ENCODE data around the gene MYL6.
"Not testable (repeated sequence)": the region's sequence is repeated elsewhere in the genome, so short reads cannot be mapped to it uniquely, and the experiment has no call there.

The MYL6 gene

DNA sequence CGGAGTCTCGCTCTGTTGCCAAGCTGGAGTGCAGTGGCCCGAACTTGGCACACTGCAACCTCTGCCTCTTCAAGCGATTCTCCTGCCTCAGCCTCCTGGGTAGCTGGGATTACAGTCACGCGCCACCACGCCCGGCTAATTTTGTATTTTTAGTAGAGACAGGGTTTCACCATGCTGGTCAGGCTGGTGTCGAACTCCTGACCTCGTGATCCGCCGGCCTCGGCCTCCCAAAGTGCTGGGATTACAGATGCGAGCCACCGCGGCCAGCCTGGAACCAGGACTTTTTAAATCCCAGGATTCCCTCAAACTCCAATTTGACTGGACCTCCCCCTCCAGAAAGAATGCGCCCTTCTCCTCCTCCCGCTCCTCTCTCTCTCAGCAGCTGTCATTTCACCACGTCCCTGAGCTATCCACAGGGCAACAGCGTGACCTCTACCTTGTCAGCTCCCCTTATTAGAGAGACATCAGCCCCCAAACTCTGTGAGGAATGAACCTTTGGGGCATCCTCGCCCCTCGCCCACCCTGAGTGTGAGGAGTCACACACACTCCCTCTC is 28.1 kb upstream of the MYL6 start:
- DNase-seq: no peak

DNA sequence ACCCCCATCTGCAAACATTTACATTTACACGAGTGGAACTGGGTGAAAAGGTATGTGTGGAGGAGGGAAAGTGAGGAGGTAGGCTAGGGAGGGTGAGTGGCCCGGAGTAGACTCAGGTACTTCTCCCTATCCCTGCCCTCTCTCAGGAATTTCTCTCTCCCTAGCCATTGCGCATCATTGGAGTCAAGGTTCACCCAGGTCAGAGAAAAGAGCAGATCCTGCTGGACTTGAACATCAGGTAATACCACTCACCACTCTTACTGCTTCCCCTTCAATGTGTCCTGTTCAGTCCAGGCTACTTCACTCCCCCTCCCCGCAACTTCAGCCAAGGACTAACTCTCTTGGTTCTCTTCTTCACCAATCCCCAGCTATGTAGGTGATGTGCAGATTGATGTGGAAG is 27.3 kb upstream of the MYL6 start:
- no peak for DNase-seq

DNA sequence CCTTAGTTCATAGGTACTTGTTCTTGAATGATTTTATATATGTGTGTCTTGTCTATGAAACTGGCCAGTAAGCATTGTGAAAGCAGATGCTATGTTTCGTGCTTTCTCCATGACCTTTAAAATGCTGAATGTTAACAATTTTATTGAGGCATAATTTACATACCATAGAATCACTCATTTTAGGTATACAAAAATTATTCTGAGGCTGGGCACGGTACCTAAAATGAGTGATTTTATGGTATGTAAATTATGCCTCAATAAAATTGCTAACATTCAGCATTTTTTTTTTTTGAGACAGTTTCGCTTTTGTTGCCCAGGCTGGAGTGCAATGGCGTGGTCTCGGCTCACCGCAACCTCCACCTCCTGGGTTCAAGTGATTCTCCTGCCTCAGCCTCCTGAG is 23.3 kb upstream of the MYL6 start:
- no peak for DNase-seq

DNA sequence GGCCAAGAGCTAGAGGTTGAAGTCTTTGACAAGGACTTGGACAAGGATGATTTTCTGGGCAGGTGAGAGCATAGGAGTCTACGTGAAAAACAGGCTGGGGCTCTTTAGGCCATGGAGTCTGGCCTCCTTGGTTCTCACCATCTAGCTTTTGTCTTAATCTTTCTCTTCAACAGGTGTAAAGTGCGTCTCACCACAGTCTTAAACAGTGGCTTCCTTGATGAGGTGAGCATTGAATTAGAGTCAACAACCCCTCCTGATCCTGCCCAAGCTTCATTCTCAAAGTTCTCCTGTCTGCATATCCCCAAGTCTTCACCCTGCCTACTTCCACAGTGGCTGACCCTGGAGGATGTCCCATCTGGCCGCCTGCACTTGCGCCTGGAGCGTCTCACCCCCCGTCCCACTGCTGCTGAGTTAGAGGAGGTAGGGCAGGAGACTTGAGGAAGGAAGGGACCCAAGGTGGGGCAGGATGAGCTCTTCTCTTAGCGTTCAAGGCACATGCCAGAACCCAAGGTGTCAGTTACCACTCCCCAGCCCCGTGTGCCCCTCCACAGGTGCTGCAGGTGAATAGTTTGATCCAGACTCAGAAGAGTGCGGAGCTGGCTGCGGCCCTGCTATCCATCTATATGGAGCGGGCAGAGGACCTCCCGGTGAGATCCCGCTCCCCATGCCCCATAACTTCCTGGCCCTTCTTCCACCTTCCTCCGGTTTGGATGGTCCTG is 20.1 kb upstream of the MYL6 start:
- no peak for DNase-seq

DNA sequence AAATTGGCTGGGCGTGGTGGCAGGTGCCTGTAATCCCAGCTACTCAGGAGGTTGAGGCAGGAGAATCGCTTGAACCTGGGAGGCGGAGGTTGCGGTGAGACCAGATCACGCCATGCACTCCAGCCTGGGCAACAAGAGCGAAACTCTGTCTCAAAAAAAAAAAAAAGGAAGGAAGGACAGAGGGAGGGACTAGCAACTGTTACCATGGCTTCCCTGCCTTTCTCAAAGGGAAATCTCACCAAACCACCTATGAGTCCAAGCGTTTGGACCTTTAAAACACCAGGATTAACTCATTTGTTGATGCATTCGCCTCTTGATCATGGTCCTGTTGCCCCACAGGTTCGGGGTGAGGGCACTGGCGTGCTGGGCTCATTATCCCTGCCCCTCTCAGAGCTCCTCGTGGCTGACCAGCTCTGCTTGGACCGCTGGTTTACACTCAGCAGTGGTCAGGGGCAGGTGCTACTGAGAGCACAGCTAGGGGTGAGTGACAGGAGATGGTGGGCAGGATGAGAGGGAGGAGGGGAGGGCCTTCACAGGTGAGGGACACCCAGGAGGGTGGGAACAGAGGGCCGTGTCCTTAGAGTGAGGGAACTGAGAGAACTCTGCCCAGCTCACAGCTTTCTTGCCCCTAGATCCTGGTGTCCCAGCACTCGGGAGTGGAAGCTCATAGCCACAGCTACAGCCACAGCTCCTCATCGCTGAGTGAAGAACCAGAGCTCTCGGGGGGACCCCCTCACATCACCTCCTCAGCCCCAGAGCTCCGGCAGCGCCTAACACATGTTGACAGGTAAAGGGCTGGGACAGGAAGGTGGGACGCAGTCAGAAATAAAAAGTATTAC is 16.0 kb upstream of the MYL6 start:
- DNase-seq: no peak

DNA sequence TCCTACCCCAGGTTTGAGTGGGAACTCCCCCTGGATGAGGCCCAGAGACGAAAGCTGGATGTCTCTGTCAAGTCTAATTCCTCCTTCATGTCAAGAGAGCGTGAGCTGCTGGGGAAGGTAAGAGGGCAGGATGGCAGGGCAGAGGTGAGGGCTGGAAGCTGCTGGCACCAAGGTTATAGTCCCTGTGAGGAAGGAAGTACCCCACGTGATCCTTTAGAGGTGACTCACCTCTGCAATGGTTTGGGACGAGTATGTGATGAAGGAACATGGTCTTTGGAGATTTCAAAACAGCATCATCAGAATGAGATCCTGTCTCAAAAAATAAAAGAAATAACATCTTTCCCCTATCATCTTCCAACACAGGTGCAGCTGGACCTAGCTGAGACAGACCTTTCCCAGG is 14.9 kb upstream of the MYL6 start:
- no peak for DNase-seq

DNA sequence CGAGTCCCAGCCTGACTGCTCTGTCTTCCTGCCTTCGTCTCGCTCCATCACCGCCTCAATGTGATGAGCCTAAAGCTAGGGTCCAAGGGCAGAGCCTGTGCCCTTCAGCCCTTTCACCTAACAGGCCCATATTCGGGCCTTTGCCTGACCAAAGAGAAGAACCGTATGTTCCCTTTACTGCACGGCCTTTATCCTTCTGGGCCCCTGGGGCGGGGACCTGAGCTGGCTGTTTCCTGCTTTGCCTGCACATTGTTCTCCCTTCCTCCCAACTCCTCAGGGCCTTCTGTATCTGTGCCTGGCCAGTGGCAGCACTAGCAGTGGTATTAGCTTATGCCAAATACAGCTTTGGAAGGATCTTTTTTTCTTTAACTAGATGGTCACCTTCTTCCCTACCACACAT is 14.3 kb upstream of the MYL6 start:
- no peak for DNase-seq

DNA sequence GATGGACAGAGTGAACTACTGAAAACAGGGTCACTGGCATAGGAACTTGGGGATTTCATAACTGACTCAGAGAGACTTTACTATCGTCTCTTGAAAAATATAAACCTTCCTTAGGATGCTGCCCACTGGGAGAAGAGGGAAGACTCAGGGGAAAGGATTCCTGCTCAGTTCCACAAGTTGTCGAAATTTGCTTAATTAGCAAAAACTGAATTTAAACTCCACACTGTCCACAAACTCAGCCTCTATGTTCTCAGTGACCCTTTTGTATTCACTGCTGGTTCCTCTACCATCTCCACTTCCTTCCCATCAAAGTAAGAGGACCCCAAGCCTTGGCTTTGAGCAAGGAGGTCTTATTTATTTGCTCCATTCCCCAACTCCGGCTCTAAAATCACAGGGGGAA is 12.9 kb upstream of the MYL6 start:
- DNase-seq: no peak

DNA sequence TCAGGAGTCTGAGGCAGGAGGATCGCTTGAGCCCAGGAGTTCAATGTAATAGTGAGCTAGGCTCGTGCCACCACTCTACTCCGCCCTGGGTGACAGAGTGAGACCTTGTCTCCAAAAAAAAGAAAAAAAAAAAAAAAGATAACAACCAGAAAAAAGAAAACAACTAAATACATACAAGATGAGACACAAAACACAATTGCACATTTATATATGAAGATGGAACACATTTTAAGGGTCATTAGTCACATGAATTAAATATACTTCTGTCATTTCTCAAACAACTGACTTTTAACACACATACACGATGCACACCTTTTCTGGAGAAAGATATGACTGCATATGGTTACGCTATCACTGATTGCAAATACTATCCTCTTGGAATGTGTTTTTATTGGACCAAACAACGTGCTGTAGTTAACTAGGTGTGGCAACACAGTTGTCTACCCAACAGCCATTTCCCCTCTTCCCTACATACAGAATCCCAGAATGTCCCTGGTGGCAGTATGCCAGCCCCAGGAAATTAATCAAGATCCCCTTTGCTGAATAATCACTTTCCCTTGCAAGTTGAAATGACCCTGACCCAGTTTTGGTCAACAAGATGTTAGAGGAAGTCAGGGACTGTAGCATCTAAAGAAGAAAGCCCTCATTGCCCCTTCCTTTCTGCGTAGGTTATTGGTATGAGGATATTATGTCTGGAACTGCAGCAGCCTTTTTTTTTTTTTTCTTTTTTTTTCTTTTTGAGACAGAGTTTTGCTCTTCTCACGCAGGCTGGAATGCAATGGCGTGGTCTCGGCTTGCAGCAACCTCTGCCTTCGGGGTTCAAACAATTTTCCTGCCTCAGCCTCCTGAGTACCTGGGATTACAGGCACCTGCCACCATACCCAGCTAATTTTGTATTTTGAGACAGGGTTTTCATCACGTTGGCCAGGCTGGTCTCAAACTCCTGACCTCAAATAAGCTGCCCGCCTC is 11.4 kb upstream of the MYL6 start:
- peak in 1 of 3 experiments; percentile 33 for DNase-seq

DNA sequence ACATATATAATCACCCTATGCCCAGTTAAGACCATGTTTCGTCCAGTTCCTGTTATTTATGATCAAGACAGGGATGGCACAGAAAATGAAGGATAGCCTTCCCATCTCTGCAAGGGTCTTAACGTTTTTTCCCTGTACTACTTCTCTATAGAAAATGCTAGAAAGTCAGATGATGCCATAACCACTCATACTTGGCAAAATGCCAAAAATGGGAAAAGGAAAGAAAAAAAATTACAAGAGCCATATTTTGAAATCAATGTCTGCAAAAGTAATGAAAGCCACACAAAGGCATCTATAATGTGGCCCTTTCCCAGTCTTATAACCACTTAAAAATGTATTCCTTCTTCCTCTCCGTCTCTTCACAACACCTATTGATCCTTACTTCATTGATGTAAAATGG is 7.6 kb upstream of the MYL6 start:
- peak in 2 of 3 experiments; percentile 10 to 45 for DNase-seq

DNA sequence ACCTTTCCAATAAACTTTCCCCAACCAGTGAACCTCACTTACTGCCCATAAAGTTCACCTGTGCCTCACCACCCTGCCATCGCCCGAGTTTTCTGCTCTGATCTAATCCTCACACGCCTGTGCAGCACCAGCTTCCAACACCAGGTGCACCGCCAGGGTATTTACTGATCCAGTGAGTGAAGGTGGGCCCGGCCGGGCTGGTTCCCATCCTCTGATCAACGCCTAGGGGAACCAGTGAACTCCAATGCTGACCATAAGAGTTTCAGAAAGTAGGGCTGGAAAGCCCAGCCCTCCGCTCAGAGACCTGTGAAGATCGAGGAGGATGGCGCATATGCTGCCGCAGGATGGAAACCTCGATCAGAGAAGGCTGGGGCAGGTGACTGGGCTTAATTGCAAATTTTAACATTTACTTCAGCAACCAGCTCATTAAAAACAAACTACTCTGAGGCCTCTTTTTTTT is 6.5 kb upstream of the MYL6 start:
- peak; percentile 49 to 88 (median 82) for DNase-seq

DNA sequence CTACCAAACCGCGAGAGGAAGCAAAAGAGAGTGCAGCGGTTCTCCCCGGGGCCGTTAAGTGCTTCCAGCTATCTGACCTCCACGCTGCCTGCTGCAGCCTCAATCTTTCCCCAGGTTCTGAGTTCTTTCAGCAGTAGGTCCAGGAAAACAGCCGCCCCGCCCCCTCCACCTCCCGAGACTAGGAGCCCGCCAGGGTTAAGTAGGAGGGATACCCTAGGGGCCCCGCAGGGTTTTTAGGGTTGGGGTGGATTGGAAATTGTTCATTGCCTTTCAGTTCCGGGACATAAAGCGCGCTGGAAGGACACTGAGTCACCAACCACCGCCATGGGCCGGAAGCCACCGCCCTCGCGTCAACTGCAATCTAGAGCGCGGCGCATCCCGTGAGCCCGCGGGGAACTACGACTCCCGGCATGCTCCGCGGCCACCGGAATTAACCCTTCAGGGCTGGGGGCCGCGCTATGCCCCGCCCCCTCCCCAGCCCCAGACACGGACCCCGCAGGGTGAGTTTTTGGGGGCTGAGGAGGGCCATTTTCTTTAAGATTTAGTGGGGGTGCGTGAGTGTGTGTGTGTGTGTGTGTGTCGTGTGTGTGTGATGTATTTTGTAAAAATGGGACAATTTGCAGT is 5.9 kb upstream of the MYL6 start, which contains the start of gene MYL6B:
TSS of gene MYL6B (plus strand) at position 456 of the 624 bp plus-strand sequence. CDS start 1,332 bp downstream, outside the sequence.
- DNase-seq: peak; percentile 94 to 95 (median 94)

DNA sequence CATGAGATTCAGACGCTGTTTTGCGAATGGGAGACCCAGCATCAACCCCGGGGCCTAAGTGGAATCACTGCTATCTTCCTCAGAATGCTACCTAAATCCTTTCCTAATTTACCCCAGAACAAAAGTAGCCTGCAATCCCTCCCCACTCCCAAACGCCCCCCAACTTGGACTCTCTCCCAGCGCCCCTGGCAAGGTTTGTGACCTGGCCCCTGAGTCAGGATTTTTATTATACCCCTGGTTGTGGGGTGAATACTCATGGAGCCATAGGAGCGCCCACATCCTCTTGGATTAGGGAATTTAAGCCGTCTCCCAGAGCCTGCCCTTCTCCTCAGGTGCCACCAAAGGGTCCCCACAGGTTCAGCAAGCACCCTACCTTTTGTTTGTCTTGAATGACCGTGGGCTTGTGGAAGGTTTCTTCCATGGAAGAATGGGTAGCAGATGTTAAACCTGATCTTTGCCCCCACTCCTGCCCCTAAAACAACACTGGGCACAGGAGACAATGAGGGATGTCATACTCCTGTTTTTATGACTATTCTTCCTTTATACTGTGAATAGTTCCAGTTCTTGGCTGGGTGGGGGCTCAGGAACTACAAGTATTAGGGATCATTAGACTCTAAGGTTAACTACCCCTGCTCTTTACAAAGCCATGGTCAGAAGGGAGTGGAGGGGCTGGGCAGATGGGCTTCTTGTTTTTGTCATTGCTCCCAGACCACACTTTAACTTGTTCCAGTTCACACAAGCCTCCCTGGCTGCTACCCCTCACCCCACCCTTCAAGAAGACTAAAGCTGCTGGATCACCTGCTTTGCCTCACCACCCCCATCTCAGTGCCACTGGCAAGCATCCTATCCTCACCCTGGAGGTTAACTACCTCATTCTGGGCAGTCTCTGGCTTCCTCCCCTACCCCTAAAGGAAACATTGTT is 5.1 kb upstream of the MYL6 start:
- DNase-seq: peak in 2 of 3 experiments; percentile 61

DNA sequence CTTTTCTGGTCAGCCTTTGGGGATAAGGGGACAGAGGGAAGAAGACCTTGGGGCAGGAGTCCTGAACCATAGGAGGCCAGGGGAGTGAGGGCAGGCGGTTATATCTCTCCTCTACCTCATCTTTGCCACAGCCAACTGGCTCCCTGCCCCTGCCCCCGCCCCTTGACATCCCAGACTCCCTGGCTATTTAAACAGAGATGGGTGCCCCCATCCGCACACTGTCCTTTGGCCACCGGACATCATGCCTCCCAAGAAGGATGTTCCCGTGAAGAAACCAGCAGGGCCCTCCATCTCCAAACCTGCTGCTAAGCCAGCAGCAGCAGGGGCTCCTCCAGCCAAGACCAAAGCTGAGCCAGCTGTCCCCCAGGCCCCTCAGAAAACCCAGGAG is 4.5 kb upstream of the MYL6 start:
- no peak for DNase-seq

DNA sequence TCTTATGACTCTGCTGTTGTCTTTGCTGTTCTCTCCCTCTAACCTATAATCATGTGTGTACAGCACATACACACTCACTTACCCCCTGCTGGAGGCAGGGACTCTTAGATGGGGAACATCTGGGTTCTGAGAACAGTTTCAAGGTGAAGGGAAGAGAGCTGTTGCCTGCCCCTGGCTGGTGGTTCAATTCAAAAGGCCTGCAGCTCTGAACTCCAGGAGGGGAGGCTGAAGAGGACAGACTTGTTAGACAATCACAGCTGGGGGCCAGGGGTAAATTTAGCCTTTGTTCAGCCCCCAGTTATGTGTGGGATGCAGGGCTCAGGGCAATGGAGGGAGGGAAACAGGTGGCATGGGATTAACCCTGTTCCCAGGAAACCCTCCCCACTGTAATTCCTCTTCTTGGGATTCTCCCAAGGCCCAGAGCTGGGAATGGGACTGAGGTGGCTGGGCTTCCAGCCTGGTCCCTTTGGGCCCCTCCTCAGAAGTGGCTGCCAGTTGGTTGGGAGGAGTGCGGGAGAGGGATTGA is 3.9 kb upstream of the MYL6 start:
- peak in 2 of 3 experiments; percentile 67 to 85 for DNase-seq

DNA sequence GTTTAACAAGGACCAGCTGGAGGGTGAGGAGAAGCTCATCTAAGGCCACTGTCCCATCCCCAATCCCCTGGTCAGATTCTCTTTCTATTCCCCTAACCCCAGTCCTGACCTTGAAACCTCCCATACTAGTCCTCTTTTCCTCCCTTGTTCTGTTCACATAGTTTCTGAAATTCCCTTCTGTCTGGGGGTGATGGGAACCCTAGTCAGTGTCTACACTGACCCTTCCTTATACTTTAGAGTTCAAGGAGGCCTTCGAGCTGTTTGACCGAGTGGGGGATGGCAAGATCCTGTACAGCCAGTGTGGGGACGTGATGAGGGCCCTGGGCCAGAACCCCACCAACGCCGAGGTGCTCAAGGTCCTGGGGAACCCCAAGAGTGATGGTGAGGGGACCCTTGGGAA is 3.3 kb upstream of the MYL6 start:
- DNase-seq: no peak

DNA sequence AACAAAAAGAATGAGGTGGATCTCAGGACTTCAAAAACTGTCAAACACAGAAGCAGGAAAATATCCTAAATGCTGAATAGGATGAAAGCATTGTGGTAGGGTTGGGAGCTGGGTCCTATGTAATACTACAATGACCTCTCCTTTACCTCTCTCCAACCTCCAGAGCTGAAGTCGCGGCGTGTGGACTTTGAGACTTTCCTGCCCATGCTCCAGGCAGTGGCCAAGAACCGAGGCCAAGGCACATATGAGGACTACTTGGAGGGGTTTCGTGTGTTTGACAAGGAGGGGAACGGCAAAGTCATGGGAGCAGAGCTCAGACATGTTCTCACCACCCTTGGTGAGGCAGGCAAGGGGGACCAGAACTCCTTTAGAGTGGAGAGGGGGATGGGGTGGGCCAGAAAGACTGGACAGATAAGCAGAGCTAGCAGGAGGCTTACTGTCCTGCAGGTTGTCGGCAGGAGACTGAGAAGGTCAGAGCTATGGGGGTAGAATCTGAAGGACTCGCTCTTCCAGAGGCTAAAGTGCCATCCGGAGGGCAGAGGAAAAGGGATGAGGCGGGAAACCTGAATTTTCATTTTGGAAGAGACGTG is 2.8 kb upstream of the MYL6 start:
- DNase-seq: no peak

DNA sequence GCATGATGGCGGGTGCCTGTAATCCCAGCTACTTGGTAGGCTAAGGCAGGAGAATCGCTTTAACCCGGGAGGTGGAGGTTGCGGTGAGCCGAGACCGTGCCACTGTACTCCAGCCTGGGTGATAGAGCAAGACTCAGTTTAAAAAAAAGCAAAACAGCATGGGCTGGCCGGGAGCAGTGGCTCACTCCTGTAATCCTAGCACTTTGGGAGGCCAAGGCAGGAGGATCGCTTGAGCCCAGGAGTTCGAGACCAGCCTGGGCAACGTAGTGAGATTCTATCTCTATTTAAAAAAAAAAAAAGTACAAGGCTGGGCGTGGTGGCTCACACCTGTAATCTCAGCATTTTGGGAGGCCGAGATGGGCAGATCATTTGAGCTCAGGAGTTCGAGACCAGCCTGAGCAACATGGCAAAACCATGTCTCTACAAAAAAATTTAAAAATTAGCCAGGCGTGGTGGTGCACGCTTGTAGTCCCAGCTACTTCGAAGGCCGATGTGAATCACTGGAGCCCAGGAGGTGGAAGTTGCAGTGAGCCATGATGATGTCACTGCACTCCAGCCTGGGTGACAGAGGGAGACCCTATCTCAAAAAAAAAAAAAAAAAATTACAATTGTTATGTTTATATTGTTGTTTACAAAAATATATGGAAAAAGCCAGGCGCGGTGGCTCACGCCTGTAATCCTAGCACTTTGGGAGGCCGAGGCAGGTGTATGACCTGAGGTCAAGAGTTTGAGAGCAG is 1.5 kb upstream of the MYL6 start:
- DNase-seq: not testable (repeated sequence)
